Ascending aorta (tissue), 2 donors: ENCODE data around the gene ZBTB1. TPM values are rescaled to one million over a fixed set of nuclear protein-coding genes. Genes with fewer than 3 reads are reported as not detected.

Experiments used
- DNase-seq, 2 donors: peaks; one replicate each; pipeline ENCODE4 v3.0.0-alpha.2; 2019; ENCODE audit warnings: low spot score in 2 of 2
- H3K27ac ChIP-seq, 2 donors: fragments of 200-600 bp; sonication (generic); one replicate each; pipeline ENCODE4 v1.5.1; 2016 to 2017; ENCODE audit warnings: mild to moderate bottlenecking in 1 of 2
- H3K27me3 ChIP-seq: fragments of 200-600 bp; sonication (generic); one replicate; pipeline ENCODE4 v1.5.1; 2017
- H3K36me3 ChIP-seq, 2 donors: fragments of 200-600 bp; sonication (generic); one replicate each; pipeline ENCODE4 v1.5.1; 2016
- H3K4me1 ChIP-seq, 2 donors: fragments of 200-600 bp; sonication (generic); one replicate each; pipeline ENCODE4 v1.5.1; 2016 to 2017; ENCODE audit warnings: mild to moderate bottlenecking in 1 of 2
- H3K4me3 ChIP-seq, 2 donors: fragments of 200-600 bp; sonication (generic); one replicate each; pipeline ENCODE4 v1.5.1; 2016 to 2017; ENCODE audit warnings: mild to moderate bottlenecking in 1 of 2
- H3K9me3 ChIP-seq, 2 donors: fragments of 200-600 bp; sonication (generic); one replicate each; pipeline ENCODE4 v1.5.1; 2016
- CTCF ChIP-seq, 3 experiments: fragments of 200-600 bp in 2 of 3; fragments of 450-650 bp in 1 of 3; sonication (generic) in 2 of 3; IDR thresholded peaks; one replicate each; pipeline ENCODE4 v1.5.1; 2016 to 2019; ENCODE audit warnings: antibody characterized with exemption in 3 of 3, mild to moderate bottlenecking in 1 of 3, moderate library complexity in 1 of 3
- intact Hi-C: fragments of 100-400 bp; cut with DNase I; formaldehyde crosslinking; loops from one replicate; pipeline ENCODE4 v1.15.1; 2023
- total RNA-seq: library from RNA; depleted of rRNA; stranded (reverse); fragments of >200 nt; gene quantifications from one replicate; pipeline ENCODE4 v1.1.0, GENCODE V29; 2016

ZBTB1 gene
- total RNA-seq, 1 donor from 2014 or later, result 57.0 TPM

- intact Hi-C loops, result loop anchor here (2.0 to 10.0 kb wide), 4 partner anchors 155 to 373 kb away; partner anchors contain the start of gene CHURC1
- Histone ChIP-seq H3K9me3 (no peaks in the 10 kb centered on the region), H3K27me3 (no peaks in the 10 kb centered on the region), H3K27ac (no peak overlapping the region), H3K4me3 (peak overlapping the region; percentile 51 to 74), H3K4me1 (peaks cover 0 to 10% of the 10 kb centered on the region in 2 donors), H3K36me3 (peaks cover 0 to 1% of the 10 kb centered on the region in 2 donors)
- TF ChIP-seq CTCF (IDR thresholded peaks at IDR 0.05), result no peak
- no peak for DNase-seq
These were observed 37.6 kb downstream of the ZBTB1 start for GRCh38 chr14:64541972-64542835.

DNA sequence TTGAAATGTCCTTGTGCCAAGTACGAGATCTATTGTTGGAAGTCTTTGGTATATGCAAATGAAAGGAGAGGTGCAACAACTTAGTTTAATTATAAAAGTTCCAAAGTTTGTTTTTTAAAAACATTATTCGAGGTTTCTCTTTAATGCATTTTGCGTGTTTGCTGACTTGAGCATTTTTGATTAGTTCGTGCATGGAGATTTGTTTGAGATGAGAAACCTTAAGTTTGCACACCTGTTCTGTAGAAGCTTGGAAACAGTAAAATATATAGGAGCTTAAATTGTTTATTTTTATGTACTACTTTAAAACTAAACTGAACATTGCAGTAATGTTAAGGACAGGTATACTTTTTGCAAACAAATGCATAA lies 38.2 kb downstream of the ZBTB1 start:
- Histone ChIP-seq H3K4me1 (peaks cover 0 to 10% of the 10 kb centered on the region in 2 donors), H3K27ac (no peak overlapping the region)
- intact Hi-C loops, result loop anchor here (5.0 to 10.0 kb wide), 2 partner anchors 204 to 372 kb away; partner anchors contain the start of gene CHURC1

DNA sequence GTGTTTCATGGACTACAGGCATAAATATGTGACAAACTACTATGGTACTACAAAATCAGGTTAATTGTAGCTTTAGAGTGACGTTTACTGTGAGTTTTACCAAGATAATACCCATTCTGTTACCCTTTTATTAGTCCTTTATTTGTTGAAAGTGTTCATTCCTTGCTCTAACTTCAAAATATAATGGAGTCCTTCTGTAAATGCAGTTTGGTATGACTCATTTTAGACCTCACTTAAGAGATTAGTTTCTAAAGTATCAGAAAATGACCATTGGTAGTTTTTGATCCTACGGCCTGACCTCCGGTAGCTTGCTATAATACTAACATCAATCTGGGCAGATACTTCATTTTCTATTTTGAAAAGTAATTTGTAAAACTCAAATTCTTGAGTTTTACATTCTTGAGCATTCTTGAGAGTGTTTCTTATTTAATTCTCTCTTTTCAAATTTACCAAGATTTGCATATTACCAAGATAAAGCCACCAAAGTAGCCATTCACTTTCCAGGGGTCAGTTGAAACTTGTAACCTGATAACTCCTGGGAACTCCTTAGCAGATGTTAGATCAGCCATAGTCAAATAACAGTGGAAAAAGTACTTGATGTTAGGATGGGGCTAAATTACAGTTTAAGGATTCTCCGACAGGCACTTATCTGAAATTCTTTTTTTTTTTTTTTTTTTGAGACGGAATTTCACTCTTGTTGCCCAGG lies 40.2 kb downstream of the ZBTB1 start:
- peaks cover 0 to 8% of the 10 kb centered on the region in 2 donors for H3K4me1 ChIP-seq
- no peak overlapping the region for H3K27ac ChIP-seq
- TF ChIP-seq CTCF (IDR thresholded peaks at IDR 0.05), result no peak
- peaks cover 0 to 2% of the 10 kb centered on the region in 2 donors for H3K36me3 ChIP-seq
- H3K4me3 ChIP-seq, result peak overlapping the region in 1 of 2 donors; percentile 8
- DNase-seq, result no peak
- intact Hi-C loops, result loop anchor here (5.0 to 10.0 kb wide), 2 partner anchors 203 to 370 kb away; partner anchors contain the start of gene CHURC1
- H3K9me3 ChIP-seq, result no peaks in the 10 kb centered on the region
- no peaks in the 10 kb centered on the region for H3K27me3 ChIP-seq

More for the DNA sequence above, 38.2 kb downstream of the ZBTB1 start:
- no peaks in the 10 kb centered on the region for H3K9me3 ChIP-seq
- peaks cover 0 to 2% of the 10 kb centered on the region in 2 donors for H3K36me3 ChIP-seq
- TF ChIP-seq CTCF (IDR thresholded peaks at IDR 0.05), result no peak
- no peaks in the 10 kb centered on the region for H3K27me3 ChIP-seq
- peak overlapping the region; percentile 51 to 74 for H3K4me3 ChIP-seq
- no peak for DNase-seq

DNA sequence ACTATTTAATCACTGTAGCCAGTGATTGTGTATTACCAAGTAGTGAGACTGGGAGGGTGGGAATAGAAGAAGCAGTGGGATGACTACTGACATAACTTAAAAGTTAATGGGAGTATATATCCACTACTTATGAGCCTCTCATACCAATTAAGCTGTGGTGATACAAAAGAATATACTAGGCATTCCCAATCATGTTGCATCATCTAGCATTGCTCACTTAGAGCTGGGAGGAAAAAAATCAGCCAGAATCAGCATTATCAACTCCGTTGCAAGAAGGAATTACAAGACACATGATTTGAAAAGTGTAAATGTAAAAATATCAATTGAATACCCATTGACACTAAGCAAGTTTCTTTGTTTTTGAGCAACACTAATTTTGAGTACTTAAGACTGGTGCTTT lies 44.4 kb downstream of the ZBTB1 start:
- no peak for TF ChIP-seq CTCF (IDR thresholded peaks at IDR 0.05)
- Histone ChIP-seq H3K4me1 (peaks cover 0 to 9% of the 10 kb centered on the region in 2 donors), H3K9me3 (no peaks in the 10 kb centered on the region), H3K4me3 (no peak overlapping the region), H3K36me3 (peaks cover 0 to 2% of the 10 kb centered on the region in 2 donors), H3K27ac (no peak overlapping the region), H3K27me3 (no peaks in the 10 kb centered on the region)
- intact Hi-C loops, result loop anchor here (10.0 kb wide), 1 partner anchor 366 kb away; the partner anchor contains the start of gene CHURC1
- DNase-seq, result no peak

- no peak within 1 kb of the TSS for H3K27ac ChIP-seq
These were observed 45.4 kb downstream of the ZBTB1 start, which contains the start of gene PPP1R36 for GRCh38 chr14:64549791-64550620. Gene PPP1R36 (plus strand): TSS chr14:64549961. CDS start chr14:64549998, 37 bp downstream.

More at GRCh38 chr14:64549791-64550620, 45.4 kb downstream of the ZBTB1 start, which contains the start of gene PPP1R36:
- no peaks in the 10 kb centered on the region for H3K9me3 ChIP-seq
- intact Hi-C loops, result loop anchor here (10.0 kb wide), 1 partner anchor 365 kb away; the partner anchor contains the start of gene CHURC1
- no peak for TF ChIP-seq CTCF (IDR thresholded peaks at IDR 0.05)
- peaks cover 0 to 2% of the 10 kb centered on the region in 2 donors for H3K36me3 ChIP-seq
- no peaks in the 10 kb centered on the region for H3K27me3 ChIP-seq
- no peak for DNase-seq
- peaks cover 0 to 9% of the 10 kb centered on the region in 2 donors for H3K4me1 ChIP-seq
- peak within 1 kb of the TSS; percentile 9 to 56 for H3K4me3 ChIP-seq
